Stimulated activated CD4-positive, alpha-beta T cell treated with anti-CD3 and anti-CD28 coated beads, Interleukin-1b, Interleukin-23, amount 100 ng/mL, for 4 hours (primary cell): ENCODE data around the gene ZNF451.

Experiments used
- DNase-seq, 2 donors: peaks; one replicate each; pipeline ENCODE4 v3.0.0-alpha.2; 2020; ENCODE audit warnings: low read depth in 2 of 2

Gene ZNF451

DNA sequence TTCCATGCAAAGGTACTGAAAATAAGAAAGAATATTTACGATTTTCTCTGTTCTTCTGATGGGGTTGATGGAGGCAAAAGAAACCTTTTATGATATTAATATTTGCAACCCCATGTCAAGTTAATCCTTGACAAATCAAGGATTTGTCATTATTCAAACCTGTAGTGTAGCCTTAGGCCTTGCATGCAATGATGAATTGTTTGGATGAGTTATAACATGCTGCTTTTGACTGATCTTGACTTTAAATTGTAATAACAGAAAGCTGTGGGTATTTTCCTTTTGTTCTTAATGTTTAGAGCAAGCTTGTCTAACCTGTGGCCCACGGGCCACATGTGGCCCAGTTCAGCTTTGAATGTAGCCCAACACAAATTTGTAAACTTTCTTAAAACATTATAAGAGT is 69.1 kb downstream of the ZNF451 start:
- DNase-seq, result no peak

DNA sequence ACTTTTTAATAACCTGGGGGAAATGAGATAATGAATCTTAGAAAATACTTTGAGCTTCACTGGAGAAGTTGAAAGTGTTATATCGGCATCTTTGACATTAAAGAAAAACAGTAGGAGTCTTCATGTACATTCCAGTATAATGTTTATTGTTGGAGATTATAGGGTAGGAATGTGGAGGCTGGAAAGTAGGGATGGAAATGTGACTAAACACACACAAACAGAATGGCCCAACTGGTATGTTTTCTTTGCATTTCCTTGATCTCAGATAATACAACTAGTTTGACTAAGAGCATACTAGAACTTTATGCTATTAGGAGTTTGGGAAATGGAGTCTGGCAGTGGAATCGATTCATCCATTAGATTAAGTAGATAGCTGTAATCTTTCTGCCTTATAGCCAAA is 72.0 kb downstream of the ZNF451 start:
- no peak for DNase-seq

DNA sequence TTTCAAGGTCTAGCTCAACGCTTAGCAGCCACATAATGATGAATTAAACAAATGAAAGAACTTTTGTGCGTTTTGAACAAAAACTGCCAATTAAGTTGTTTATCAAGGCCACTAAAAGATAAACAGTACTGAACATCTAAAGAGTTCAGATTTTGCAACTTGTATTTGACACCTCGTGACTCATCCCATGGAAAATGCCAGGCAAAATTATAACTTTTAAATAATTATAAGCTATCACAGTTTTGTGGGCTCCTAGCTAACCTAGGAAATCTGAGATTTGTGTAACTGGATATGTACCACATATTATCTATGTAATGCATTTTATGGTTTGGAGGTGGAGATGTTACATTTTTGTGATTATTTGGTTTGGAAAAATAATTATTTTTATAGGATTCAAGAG is 72.5 kb downstream of the ZNF451 start:
- DNase-seq, result no peak

DNA sequence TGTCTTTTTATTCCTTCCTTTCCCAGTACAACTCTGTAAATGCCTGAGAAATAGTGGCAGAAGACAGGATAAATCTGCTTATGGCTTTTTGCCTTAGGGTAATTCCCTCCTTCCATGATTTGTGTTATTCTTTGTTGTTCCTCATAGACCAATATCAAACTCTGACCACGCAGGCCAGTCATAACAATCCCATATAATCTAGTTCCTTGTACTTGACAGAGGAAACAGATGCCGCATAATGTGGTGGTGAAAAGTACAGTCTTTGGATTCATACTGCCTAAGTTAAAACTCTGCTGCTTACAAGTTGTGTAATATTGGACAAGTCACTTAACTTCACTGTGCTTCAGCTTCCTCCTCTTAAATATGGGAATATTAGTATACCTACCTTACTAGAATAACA is 74.0 kb downstream of the ZNF451 start:
- no peak for DNase-seq

DNA sequence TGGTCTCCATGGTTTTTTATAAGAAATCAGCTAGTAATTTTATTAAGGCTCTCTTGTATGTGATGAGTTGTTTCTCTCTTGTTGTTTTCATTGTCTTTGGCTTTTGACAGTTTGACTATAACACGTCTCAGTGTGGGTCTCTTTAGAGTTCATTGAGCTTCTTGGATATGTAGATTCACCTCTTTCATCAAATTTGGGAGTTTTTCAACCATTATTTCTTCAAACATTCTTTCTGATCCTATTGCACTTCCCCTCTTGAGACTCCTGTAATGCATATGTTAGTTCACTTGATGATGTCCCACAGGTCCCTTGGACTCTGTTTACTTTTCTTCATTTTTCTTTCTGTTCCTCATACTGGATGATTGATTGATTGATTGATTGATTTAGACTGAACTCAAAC is 75.1 kb downstream of the ZNF451 start:
- DNase-seq, result no peak

DNA sequence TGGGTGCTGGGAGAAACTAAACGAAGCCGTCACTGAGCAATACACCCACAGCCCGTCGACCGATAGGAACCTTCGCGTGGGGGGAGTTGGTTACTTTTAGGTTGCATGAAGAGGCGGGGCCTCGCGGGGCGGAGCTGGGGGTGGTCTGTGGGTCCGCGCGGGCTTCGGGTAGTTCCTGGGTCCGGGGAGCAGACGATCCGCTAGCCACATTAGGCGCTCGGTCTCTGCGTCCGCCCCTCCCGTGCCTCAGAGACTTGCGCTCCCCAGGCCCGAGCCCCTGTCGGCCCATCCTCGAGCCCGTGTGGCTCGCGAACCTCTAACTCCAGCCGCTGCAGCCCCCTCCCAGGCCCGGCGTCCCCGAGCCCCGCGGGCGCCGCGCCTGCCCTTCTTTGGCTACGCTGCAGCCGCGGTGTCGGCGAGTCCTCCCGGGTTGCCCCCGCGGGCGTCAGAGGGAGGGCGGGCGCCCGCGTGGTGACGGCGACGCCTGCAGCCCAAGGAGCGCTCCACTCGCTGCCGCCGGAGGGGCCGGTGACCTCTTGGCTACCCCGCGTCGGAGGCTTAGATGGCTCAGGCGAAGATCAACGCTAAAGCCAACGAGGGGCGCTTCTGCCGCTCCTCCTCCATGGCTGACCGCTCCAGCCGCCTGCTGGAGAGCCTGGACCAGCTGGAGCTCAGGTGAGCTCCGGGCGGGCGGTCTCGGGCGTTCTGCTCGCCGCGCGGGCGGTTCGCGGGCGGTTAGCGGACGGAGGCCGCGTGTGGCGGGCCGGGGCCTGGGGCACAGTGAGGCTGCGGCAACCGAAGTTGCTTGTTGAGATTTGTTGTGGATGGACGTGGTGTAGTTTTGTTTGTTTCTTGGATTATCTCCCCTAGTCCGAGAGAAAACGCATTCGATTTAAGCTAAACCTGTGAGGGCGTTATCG is 82.4 kb downstream of the ZNF451 start, which contains the start of gene BAG2:
Gene BAG2 (plus strand): TSS at position 191 of the 920 bp plus-strand sequence. CDS start 372 bp downstream, at position 563.
- peak; percentile 78 to 84 for DNase-seq

DNA sequence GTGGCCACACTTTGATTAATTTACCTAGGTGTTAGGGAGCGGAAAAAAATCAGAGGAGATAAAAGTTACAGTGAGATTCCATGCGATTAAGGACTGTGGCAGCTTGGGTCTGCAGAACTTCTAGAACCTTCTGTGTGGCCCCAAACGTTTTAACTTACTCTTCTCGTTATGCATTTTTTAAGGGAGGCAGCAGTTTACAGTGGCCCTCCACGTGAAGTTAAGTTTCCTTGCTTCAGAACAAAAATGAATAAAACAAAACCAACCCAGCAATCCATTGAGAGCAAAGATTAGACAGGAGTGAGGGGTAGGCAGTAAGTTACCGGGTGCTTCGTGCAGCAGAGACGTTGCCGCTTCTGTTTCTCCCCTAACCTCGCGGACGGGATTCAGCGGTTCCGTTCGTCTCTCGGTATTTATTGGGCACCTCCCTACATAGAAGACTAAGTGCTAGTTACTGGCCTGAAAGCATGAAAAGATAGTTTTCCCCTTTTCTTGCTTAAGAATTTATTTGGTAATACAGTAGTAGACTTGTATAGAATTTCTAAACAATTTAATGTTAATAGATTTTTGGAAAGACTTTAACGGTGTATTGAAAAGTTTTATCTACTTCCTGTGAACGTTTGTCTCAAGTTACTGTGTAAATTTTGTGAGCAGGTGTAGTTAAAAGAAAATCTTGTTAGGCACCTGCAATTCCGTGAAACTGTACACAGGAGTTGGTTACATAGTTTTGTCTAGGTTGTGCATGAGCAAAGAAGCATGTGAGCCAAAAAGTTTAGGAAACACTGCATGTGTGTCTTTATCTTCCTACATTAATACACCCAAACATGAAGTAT is 83.3 kb downstream of the ZNF451 start:
- DNase-seq, result peak in 1 of 2 donors; percentile 11

DNA sequence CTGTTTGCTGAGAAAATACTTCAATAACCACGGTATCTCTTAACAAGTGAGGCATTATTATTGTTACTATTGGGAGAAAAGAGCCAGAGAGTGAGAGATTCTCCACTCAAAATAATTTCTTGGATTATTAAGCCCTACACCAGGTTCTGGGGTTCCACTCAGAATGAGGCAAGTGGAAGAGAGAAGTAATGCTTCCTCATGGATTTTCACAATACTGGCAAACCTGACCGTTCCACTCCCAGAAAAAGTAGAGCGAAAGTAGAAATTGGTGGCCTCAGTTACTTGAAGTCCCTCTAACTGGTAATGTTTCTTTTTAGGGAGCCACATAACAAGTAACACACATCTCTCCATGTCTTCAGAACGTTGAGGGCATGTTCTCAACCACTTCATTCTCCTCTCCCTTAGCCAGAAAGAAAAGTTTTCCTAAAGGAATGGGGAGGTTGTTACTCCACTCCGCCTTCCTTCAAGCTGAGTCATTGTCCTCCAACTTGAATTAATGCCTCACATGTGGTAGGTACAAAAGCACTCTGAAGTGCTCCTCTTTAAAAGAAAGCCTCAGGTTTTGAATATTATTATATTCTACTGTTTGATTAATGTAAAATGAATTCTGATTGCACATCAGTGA is 84.0 kb downstream of the ZNF451 start:
- DNase-seq, result no peak

DNA sequence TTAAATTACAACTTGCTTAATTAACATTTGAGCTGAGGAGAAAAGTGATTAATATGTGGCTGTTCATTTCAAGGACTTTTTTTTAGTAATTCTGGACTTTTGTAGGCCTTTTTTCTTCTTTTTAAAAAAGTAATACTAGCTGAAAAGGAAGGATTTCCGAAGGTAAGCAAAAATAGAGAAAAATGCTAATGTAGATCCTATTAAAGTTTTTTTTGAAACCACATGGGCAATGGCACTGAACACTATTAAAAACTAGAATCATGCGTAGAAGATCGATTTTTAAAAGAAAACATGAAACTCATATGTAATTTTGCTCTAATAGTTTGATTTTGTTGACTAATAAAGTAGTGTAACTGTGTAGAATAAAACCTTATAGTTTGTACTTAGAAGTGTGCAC is 84.5 kb downstream of the ZNF451 start:
- DNase-seq, result no peak

DNA sequence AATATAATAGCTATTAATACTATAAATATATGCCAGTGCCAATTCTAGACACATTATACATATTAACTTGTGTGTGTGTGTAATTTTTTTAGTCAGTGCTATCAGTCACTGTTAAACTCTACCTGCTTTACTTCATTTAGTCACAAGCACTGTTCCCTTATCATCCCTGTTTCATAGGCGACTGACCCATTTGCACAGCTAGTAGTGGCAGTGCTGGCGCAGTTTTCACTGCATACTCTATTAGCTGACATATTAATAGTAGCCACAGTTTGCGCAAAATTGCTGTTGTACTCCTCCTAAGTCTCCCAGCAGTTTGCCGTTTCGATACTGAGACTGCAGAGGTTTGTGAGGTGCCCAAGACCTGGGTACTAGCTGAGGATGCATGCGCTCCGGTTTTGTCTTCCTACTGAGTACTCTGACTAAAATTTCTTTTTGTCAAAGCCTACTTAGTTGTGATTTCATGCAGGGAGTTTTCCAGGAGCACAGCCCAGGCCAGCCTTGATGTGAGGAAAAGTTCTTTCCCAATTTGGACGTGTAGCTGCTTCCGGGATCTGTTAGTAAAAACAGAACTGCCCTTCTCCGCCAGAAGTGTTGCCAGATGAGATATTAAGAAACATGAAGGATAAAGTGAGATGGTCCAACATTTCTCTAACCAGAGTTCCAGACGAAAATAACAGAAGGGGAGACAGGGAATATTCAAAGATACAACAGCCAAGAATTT is 87.7 kb downstream of the ZNF451 start:
- no peak for DNase-seq

DNA sequence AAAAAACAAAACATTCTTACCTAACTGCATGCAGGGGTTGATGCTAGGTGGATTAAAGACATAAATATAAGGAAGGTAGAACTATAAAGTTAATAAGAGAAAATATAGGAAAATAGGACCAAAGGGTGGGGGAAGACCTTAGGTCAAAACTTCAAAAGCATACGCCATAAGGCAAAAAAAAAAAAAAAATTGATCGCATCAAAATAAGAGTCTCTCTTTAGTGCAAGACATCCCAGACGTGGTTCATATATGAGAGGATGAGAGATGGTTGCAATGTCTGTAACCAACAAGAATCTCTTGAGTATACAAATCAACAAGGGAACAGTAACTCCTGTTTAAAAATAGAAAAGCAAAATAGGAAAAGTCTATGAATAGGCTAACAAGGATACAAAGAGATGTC is 90.6 kb downstream of the ZNF451 start:
- DNase-seq, result no peak

DNA sequence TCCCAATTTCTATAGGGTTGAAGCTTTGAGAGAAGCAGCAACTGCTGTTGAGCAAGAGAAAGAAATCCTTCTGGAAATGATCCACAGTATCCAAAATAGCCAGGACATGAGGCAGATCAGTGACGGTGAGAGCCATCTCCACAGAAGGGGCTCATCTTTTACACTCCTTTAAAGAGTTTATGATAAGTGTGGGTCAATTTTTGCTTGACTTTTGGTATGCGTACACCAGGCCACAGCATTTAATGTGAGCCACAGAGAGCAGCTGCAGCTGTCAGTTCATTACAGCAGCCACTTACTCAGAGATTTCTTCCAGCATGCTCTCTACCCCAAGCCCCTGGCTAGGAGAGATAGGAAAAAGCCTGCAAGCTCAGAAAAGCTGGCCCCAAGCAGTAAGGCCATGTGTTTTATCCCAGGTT is 92.0 kb downstream of the ZNF451 start:
- no peak for DNase-seq

DNA sequence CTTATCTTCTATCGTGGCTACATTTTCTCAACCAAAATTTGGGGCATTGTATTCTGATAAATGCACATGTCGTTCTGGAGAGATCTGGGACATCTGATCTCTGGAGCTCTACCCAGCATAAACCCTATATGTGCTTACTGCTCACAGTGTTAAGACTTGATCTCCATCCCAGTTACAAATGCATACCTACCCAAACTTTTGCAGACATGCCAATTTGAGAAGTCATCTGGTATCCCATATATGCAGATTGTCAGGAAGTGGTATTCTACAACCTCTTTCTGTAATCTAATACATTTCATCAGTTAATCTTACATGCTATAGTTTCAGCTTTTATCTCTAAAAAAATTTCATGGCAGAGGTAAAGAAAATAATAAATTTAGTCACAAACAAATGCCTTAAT is 93.3 kb downstream of the ZNF451 start:
- no peak for DNase-seq

DNA sequence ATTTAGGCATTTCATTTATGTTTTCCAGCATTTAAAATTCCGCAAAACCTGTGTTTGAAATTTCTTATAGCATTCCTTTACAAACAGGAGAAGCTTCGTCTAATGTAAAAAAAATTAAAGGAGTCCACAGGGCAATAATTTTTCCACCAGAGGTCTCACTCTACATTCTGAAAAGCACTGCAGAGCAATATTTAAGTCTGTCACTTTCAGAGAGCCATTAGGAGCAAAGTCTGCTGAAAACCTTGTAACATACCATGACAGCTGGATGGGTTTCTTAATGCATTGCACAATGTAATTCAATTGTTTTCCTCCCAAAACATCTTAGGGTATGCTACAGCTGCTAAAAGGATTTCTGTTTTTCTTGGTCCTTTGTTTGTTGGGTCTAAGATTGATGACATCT is 100.2 kb downstream of the ZNF451 start:
- no peak for DNase-seq

DNA sequence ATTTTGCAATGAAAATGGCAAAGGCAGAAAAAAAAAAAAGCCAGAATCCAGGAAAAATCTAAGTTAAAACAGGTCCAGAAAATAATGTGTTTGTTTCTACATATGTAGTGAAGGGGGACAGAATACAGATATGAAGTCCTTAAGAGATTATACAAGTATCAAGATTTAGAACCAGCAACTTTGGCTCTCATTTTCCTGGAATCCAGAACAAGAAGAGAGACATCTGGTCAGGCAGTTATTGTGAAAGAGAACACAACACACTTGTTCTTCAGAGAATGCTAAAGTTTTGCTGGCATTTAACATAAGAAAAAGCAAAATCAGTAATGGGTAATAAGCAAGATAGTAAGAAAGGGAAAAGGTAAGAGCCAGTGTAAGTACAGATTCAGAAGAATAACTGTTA is 103.2 kb downstream of the ZNF451 start:
- no peak for DNase-seq

DNA sequence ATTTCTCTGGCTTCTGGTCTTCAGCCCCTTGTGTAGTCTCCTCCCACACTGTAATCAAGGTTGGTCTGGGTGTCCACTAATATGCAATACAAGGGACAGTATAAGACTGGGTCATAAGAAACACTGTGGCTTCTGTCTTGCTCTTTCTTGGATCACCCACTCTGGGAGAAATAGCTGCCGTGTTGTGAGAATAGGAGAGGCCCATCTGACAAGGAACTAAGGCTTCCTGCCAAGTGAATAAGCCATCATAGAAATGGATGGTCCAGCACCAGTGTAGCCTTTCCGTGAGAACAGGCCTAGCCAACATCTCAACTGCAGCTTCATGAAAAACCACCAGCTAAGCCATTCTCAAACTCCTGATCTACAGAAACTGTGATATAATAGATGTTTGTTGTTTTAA is 105.5 kb downstream of the ZNF451 start:
- no peak for DNase-seq

DNA sequence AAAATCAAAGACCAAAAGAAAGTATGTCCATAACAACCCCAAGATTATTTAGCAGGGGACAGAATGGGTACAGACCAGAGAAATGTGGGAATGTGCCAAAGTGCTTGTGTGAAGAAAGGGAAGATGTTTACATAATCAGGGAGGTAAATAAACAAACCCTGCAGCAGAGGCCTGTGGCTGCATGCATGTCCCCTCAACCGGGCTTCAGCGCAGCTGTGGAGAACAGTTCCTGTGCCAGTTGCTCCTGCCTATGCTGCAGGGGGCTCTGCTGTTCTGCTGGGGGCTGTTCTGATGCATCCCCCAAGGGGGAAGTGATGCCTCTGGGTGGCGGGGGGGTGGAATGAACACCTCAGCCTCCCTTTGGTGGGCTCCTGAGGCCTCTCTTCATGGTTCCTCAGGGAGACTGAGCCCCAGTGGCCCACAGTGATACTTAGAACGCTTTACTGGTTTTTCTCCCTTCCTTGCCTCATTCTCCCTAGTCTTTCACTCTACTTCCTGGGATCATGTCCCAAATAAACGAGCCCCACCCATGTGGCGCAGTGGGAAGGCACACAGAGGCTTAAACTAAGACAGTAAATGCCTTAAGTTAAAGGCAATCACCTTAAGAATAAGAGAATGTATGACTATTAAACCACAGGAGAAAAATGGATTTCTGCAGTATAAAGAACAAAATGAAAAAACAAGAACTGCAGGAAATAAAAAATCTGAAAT is 109.1 kb downstream of the ZNF451 start:
- no peak for DNase-seq

DNA sequence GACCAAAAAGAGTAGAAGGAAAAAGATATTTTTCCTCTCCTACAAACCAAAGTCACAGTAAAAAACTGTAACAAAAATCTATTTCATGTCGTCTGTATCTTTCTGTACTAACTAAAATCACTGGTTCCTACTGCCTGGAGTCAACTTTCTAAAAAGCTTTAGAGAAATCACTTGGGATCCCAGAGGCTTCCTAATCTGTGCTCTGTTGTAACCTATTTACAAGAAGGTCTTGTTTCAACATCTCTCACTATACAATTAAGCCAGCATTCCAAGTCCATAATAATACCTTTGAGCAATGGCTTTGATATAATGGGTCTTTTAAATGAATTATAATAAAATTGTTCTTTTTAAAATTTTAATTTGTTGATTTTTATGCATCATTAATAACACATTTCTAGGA is 111.7 kb downstream of the ZNF451 start:
- DNase-seq, result no peak

DNA sequence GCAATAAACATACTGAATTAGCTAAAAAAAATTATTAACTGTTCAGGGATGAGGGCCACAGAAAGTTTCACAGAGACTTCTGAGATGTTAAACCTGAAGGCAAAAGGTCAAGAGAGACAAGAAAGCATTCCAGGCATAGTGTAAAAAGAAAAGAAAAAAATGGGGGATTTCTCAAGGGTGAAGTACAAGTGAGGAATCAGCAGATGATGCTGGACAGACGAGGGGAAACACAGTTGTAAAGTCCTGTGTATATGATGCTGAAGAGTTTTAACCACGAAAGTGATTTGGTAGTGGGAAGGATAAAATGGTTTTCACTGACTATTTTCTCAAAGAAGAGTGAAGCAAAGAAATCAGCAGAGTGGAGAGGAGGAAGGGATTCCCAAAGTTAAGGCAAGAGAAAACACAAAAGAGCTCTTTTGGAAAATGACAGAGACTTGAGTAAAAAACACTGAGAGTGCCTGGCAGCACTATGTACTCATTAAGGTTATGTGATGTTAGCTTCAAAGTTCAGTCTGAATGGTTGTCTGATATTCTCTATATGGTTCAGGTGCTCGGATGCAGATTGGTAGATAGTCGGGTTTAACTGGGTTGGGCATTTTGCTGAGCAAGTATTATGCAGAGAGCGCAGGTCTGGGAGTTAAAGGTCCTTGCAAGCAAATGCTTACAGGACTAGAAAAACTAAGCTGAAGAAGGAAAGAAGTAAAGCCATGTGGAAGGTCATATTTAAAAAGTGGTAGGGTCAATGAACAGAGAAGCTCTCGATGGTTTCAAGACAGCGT is 115.8 kb downstream of the ZNF451 start:
- DNase-seq, result no peak

DNA sequence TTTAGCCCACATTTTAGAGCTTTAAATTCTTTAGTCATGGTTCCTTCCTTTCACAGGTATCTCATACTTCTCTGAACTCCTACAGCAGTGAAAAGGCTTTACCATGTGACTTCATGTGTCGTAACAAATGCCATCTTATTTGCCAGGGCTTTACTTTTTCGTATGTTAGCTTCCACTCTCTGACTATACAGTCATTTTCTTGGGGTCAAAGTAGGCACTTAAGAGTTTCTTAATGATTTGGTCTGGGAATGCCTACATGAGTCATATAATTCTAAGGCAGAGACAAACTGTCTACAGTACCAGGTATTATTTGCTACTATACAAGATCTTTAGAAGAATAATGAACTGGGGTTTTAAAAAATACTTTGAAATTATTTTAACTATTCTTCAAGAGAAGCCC is 117.2 kb downstream of the ZNF451 start:
- DNase-seq, result no peak
